Fibroblast of skin of left biceps (primary cell): ENCODE measurements around the gene DLL3.

ENCODE experiments used
- DNase-seq, 2 experiments: peaks; one replicate each; pipeline ENCODE4 v3.0.0-alpha.2; 2013; ENCODE audit warnings: low read depth in 2 of 2

The DLL3 gene

DNA sequence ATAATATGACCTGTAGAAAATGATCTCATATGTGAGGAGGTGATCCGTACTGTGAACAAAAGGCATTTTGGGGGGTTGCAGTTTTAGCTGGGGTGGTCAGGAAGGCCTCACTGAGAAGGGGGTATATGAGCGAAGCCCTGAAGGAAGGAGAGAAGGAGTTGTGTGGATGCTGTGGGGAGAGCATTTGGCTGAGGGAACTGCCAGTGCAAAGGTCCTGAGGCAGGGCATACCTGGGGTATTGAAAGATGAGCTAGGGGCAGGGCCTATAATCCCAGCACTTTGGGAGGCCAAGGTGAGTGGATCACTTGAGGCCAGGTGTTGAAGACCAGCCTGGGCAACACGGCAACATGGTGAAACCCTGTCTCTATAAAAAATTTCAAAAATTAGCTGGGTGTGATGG is 18.7 kb downstream of the DLL3 start:
- no peak for DNase-seq

DNA sequence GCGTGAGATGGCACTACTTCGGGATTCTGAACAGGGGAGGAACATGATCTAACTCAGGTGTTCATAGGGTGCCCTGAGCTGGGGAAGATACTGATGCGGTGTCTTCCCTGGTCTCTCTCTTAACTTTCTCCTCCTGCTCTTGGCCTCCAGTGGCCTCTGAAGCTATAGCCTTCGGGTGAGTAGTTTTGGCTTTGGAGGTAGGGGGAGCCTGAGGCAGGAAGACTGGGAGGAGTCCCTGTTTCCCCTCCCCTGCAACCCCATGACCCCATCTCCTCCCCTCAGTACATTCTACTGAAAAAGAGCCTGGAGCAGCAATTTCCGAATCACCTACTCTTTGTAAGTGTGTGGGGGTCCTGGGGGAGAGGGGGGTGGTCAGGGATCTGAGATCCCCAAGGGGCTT is 19.7 kb downstream of the DLL3 start:
- no peak for DNase-seq

DNA sequence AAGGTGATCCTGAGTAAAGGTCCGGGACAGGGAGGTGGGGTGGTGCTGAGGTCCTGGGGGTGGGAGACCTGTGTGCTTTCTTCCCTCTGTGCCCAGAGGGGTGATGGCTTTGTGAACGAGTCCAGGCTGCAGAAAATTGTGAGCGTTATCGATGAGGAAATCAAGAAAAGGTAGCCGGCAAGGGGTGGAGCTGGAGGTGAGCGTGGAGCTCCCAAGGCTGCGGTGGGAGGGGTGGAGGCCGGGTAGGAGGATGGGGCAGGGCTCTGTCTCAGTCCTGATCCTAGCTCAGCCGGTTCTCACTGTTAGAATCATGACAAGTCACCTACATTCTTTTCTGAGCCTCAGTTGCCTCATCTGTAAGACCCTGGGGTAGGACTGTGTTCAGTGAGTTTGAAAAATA is 20.2 kb downstream of the DLL3 start:
- no peak for DNase-seq

DNA sequence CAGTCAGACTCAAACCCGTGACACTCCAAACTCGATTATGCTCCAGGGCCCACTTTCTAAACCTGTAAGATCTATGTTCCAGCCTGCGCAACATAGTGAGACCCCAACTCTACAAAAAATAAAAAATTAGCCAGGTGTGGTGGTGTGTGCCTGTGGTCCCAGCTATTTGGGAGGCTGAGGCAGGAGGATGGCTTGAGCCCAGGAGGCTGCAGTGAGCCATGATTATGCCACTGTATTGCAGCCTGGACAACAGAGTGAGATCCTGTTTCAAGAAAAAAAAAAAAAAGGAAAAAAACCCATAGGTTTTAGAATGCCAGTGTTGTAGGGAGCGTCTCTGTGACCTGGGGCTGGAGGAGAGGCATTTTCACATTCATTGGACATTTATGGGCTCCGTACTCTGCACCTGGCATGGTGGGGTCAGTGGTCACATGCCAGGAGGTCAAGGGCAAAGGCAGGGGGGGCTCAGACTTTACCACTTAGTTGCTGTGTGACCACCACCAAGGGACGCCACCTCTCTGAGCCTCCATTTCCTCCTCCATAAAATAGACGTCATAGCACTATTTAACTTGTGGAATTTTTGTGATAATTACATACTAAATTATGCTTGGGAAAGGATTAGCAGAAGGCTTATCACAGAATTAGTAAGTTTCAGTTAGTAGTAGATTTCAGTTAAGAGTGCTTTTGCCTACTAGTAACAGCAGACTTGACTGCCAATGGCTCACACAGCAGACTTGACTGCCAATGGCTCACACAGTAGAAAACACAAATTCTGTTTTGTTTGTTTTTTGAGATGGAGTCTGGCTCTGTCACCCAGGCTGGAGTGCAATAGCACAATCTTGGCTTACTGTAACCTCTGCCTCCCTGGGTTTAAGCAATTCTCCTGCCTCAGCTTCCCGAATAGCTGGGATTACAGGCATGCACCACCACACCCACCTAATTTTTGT is 22.1 kb downstream of the DLL3 start:
- no peak for DNase-seq

DNA sequence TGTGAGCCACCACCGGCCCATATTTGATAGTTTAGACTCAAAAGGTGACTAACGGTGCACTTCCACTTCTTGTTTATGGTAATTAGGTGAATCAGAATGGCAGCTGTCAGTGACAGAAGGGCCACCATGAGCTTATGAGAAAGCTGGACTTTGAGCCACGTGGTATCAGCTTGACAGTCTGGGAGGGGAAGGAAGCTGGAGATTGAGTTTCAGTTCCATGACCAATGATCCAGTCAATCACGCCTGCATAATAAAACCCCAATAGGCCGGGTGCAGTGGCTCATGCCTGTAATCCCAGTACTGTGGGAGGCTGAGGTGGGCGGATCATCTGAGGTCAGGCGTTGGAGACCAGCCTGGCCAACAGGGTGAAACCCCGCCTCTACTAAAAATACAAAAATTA is 25.7 kb downstream of the DLL3 start:
- no peak for DNase-seq

DNA sequence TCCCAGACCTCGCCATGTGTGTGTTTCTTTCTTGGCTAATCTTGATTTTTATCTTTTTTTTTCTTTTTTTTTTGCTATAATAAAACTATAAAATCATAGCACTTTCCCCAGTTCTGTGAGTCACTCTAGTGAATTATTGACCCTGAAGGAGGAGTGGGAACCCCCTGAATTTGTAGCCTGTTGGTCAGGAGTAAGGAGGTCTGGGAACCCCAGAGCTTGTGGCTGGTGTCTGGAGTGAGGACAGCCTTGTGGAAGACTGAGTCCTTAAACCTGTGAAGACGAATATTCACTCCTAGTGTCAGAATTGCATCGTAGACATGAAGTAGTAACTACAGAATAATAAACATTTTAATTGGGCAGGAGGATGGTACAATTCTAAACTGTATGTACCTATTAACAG is 26.5 kb downstream of the DLL3 start:
- no peak for DNase-seq

DNA sequence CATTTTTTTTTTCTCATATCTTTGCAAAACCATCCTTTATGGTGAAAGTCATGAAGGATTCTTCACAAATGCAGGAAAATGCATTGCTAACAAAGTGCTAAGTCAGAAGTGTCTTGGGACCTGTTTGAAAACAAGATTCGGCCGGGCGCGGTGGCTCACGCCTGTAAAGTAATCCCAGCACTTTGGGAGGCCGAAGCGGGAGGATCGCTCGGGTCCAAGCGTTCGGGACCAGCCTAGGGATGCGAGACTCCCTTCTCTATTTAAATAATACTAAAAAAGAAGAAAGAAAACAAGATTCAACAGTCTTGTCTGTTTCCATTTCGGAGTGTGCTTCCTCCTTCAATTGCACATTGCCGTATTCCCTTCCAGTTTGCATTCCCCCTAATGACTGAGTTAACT is 33.1 kb downstream of the DLL3 start:
- no peak for DNase-seq

DNA sequence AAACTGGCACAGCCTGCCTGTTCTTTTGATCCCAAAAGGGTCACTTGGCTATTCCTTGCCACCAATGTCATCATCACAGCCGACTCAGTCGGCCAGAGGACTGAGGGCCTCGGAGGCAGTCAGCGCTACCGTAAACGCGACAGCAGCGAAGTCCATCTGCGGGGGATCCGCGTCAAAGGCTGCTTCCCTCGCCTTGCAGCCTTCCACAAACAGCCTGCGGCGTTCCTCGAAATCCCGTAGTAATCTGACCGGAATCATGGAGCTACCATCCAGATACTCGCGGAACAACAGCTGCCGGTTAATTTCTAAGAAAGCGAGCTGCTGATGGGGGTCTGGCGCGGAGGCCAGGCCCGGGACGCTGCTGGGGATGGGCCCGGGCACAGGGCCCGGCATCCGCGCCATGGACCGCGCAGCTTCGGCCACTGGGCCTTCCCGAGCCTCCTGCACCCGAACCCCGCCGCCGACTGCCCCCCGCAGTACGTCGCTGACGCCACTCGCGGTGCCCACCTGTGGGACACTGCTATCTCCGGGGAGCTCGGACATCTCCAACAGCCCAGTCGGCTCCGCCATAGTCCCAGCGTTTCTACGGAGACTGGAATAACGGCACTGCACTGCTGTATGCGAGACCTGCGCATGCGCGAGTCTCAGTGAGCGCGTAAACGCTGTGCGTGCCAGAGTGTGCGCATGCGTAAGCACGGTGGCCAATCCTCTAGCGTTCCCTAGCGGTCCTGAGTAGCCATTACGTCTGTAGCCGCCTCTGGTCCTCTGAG is 33.7 kb downstream of the DLL3 start, which contains the start of gene EID2B:
TSS of gene EID2B (minus strand) at position 620 of the 770 bp plus-strand sequence. CDS start at position 570, 50 bp downstream.
- DNase-seq = peak; percentile 81 to 85

DNA sequence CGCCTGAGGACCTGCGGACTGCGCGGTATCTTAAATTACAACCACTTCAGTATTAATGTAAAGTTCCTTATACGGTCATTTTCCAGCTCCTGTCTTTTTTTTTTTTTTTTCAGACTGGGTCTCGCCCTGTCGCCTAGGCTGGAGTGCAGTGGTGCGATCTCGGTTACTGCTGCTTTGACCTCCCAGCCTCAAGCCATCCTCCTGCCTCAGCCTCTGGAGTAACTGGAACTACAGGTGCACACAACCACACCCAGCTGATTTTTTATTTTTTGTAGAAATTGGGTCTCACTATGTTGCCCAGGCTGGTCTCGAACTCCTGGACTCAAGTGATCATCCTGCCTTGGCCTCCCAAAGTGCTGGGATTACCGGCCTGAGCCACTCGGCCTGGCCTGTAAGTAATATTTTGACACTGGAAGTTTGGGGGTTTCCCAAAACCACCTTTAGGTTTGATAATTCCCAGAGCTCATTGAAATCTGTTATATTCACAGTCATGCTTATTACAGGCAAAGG is 34.3 kb downstream of the DLL3 start:
- DNase-seq = no peak

DNA sequence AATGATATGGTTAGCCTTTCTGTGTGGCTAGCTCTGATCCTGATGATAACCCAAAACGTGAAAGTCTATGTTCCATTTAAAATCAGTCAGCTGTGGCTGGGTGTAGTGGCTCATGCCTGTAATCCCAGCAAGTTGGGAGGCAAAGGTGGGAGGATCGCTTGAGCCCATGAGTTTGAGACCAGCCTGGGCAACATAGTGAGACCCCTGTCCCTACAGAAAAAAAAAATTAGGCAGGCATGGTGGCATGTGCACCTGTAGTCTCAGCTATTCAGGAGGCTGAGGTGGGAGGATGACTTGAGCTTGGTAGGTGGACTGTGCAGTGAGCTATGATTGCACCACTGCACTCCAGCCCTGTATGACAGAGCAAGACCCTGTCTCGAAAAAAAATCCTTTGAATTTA is 35.0 kb downstream of the DLL3 start:
- DNase-seq = no peak

DNA sequence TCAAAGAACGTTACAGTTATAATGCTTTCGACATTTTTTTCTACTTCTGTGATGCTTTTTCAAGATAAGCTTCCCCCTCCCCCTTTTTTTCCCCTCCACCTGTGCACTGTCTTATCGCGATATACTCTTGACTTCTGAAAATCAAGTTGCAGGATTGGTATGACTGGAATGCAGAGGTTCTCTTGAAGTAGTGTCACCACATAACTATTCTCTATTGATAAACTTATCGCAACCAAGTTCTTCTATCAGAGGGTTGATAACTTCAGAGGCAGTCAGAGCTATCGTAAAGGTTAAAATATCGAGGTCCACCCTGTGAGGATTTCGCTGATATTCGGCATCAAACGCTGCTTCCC is 40.4 kb downstream of the DLL3 start:
- peak in 1 of 2 experiments; percentile 4 for DNase-seq

DNA sequence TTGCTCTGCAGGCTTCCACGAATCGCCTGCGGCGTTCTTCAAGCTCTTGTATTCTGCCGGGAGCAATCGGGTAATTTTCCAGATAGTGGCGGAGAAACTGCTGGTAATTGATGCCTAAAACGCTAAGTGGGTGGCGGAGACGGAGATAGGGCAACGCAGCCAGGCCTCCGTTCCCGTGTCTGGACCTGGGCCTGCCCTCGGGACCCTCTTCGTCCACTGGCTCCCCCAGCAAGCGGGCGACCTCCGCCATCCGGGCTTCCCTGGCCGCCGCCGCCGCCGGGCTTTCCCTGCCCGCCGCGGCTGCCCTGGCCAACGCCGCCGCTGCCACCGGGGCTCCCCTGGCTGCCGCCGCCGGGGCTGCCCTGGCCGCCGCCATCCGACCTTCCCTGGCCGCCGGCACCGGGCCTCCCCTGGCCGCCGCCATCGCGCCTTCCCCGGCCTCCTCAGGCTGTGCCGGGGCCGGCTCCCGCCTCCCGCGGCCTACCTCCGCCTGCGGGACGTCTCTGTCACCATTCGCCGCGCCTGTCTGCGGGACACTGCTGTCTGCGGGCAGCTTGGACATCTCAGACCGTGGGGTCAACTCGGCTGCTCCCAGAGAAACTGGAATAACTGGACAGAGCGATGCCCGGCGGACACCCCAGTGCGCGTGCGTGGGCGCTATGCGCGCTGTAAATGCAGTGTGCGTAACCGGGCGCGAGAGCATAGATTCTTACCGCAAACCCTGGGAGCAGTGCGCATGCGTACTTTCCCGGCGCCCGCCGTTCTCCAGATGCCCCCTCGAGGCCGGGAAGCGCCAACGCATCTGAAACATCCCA is 41.0 kb downstream of the DLL3 start, which contains the start of gene EID2:
TSS of gene EID2 (minus strand) at position 644 of the 815 bp plus-strand sequence. CDS start at position 562, 82 bp downstream.
- peak; percentile 74 to 76 for DNase-seq

DNA sequence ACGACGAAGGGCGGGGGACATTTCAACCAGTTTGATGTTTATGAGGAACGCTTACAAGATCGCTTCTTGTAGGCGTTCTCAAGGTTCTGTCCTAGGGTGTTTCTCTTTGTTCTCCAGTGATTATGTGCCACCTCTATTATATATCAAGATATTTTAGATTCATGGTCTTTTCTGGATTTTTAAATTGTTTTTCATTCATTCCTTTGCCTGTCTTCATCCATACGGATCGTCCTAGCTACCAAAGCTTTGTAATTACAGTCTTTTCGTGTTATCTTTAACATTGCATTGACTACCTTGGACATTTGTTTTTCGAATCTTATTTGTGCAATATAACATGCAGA is 41.6 kb downstream of the DLL3 start:
- DNase-seq = no peak

DNA sequence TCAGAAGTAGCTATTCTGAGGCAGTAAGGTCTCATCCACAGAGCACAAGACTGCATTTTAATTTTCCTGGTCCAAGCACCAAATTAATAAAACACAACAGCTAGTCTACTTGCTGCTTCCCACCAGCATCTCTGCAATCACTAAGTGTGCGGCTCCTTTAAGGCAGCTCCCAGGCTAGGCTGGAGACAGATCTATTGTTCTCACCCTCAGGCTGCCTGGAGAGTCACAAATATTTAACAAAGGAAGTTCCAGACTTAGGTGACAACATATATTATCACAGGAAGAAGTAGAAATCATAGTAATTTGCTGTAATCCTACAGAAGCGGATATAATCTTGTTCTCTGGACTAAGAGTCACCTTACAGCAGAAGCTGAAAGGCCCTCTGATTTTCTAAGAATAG is 43.5 kb downstream of the DLL3 start:
- DNase-seq = no peak

DNA sequence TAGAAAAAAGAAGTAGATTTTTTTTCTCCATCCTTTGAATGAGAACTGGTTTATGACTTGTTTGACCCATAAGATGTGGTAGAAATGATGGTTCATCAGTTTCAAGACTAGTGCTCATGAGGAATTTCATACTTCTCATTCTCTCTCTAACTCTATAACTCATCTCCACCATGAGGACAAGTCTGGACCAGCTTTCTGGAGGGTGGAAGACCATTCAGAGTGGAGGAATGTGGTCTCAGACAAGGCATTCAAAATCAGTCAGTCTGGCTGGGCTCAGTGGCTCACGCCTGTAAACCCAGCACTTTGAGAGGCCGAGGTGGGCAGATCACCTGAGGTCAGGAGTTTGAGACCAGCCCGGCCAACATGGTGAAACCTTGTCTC is 44.7 kb downstream of the DLL3 start:
- DNase-seq = no peak

DNA sequence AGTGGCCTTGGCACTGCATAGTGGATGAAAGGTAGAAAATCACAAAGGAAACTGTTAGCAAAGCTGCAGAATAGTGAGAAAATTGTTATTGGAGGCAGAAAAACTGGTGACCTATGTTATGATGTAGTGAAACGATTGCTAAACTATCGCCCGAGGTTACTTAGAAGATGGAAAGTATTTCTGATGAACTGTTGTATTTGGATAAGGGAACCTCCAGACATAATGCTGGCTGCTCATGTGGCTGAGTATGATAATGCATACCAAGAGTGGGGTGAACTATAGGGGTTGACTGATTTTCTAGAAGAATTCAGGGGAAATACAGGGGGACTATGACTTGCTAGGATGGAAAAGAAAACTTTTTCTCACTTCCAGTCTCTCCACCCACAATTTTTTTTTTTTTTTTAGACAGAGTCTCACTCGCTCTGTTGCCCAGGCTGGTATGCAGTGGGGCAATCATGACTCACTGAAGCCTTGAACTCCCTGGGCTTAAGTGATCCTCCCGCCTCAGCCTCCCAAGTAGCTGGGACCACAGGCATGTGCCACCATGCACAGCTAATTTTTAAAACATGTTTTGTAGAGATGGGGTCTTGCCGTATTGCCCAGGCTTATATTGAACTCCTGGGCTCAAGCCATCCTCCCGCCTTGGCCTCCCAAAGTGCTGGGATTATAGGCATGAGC is 45.6 kb downstream of the DLL3 start:
- DNase-seq = peak in 1 of 2 experiments; percentile 4

DNA sequence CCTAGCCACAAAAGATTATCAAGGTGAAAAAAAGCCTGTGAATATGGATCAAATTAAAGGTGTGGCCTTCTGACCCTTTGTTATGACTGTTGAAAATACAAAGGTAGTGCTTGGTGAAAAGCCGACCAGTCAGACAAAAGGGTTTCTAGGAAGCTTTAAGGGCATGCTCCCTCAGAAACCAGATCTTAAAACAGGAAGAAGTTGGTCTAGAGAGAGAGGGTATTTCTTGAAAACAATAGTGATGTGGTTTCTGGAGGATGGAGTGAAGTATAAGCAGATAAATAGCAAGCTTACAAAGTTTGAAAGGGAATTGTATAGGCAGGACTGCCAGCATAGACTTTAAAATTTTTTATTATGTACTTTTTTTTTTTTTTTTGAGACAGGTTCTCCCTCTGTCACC is 46.2 kb downstream of the DLL3 start:
- DNase-seq = no peak

DNA sequence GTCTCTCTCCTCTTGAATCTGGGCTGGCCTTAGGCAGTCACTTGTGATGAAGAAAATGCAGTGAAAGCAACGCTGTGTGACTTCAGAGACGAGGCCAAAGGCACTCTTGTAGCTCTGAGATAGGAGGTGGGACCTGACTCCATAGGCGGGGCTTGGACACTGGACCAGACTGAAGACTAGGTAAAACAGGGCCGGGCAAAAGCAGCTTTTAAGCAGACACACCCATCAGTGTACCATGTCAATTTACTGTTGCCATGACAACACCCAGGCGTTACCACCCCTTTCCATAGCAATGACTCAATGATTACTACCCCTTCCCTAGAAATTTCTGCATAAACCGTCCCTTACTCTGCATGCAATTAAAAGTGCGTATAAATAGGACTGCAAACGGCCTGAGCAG is 47.9 kb downstream of the DLL3 start:
- no peak for DNase-seq

DNA sequence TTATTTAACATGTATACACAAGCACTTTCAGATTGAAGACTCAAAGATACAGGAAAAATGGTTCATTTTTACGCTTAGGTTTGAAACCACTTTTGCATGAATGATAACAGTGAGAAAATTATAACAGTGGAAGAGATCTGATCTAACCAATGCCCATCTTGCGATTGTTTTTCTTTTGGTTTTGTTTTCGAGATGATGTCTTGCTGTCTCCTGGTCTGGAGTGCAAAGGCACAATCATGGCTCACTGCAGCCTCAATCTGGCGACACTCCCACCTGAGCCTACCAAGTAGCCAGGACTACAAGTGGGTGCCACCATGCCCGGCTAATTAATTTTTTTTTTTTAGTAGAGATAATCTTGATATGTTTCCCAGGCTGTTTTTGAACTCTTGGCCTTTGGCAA is 51.5 kb downstream of the DLL3 start:
- no peak for DNase-seq

DNA sequence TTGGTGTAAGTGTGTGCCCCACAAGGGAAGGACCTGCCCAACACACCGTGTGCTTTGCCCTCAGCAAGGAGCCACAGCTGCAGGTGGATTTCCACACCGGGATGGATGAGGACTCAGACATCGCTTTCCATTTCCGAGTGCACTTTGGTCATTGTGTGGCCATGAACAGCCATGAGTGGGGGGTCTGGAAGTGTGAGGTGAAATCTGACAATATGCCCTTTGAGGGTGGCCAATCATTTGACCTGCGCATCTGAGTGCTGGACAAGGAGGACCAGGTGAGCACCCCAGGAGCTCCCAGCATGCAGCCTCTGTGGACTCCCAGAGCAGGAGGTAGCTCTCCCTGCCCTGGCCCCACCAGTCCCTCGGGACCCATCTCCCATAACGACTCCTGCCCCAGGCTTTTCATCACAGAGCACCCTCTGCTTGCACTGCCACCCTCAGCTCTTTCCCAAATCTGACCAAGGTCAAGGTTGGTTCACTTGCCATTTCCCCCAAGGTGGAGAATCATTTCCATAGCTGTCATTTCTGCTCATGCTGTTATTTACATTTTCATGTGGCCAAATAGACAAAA is 54.4 kb downstream of the DLL3 start:
- DNase-seq = no peak

DNA sequence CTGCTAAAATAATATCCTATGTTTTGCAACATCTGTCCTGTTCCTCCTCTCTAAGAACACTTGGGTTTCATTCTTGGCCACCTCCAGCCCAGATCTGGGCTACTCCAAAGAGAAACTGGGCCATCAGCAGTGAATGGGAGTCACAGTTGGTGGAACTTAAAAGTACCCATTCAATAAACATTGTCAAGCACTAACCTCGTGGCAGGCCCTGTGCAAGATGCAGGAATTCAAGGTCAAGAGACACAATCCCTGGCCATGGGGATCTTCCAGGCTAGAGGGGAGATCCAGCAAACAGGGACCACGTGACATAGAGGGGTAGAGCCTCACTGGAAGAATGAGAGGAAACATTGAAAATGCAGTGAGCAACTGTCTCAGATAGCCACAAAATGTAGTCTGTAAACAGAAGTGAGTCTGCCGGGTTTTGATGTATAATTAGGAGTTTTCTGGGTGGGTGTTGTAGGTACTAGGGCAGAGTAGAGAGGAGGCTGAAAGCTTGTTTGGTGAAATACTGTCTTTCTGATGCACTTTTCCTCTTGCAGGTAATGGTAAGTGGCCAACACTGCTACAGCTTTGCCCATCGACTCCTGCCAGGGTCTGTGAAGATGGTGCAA is 56.1 kb downstream of the DLL3 start:
- DNase-seq = no peak
